K562 (cell line): ENCODE results near the gene MEPE. TPM values are rescaled to one million over a fixed set of nuclear protein-coding genes. Genes with fewer than 3 reads are reported as not detected.

ENCODE experiments used
- ATAC-seq: fragments of 200-7000 bp; cut with Tn5 transposase; 3 replicates; pipeline ENCODE4 v1.9.1; 2020; ENCODE audit warnings: moderate library complexity
- BruUV-seq: library from RNA; stranded (reverse); fragments of 400-500 nt; replicated peaks from 2 replicates; lab custom pipeline; 2021; lab: Mats Ljungman, UMichigan
- CTCF ChIA-PET: fragments of 300-600 bp; formaldehyde crosslinking; extraction: SDS; loops from one replicate; lab custom pipeline; 2021; ENCODE audit warnings: low intra/inter-chr PET ratio; lab: Yijun Ruan, JAX
- POLR2A ChIA-PET: fragments of 300-600, 350-650 bp; sonication (Branson Sonifier 250); formaldehyde crosslinking; extraction: SDS; loops from one replicate; lab custom pipeline; 2021; ENCODE audit warnings: antibody characterized with exemption, inconsistent platforms; lab: Yijun Ruan, JAX
- DNase-seq, 4 experiments: peaks; one replicate each; pipeline versions ENCODE4 v3.0.0 to v3.0.0-alpha.2; 2011 to 2018; ENCODE audit warnings: low spot score in 3 of 4, mixed read lengths in 3 of 4; ENCODE audit errors: extremely low read depth in 1 of 4
- FAIRE-seq: peaks from 2 replicates; lab custom pipeline; 2011; peaks lifted over from hg19 to GRCh38; lab: Jason Lieb, UNC
- H2AFZ ChIP-seq: 2 replicates; pipeline ENCODE4 v1.6.0; 2011; ENCODE audit warnings: low read depth, low read length, control low read depth, inconsistent platforms
- H3K27ac ChIP-seq: fragments of 200-600 bp; 3 replicates; pipeline ENCODE4 v1.8.0; 2011; ENCODE audit warnings: low read depth, mild to moderate bottlenecking, control low read depth, inconsistent platforms, low read length, moderate library complexity, mixed read lengths; ENCODE audit errors: extremely low read depth
- H3K27me3 ChIP-seq, 2 experiments: fragments of 300-600 bp in 1 of 2; 2 replicates in 1 of 2; 3 replicates in 1 of 2; pipeline versions ENCODE4 v1.6.0 to v1.8.0; 2011; ENCODE audit warnings: inconsistent platforms in 2 of 2, low read length in 2 of 2, mild to moderate bottlenecking in 1 of 2, mixed read lengths in 1 of 2, moderate library complexity in 1 of 2; ENCODE audit not compliant: control insufficient read depth in 2 of 2, insufficient read depth in 2 of 2
- H3K36me3 ChIP-seq: fragments of 300-600 bp; 3 replicates; pipeline ENCODE4 v1.8.0; 2011; ENCODE audit warnings: mild to moderate bottlenecking, low read length, inconsistent platforms; ENCODE audit not compliant: control insufficient read depth, insufficient read depth
- H3K4me1 ChIP-seq, 2 experiments: fragments of 200-600 bp in 1 of 2; replicated peaks in 1 of 2; 2 replicates in 1 of 2; 3 replicates in 1 of 2; pipeline versions ENCODE4 v1.5.1 to v1.8.0; 2011; ENCODE audit warnings: inconsistent platforms in 2 of 2, low read length in 2 of 2, mild to moderate bottlenecking in 1 of 2, mixed read lengths in 1 of 2, moderate library complexity in 1 of 2; ENCODE audit not compliant: control insufficient read depth in 2 of 2, insufficient read depth in 2 of 2
- H3K4me2 ChIP-seq: 2 replicates; pipeline ENCODE4 v1.6.1; 2011; ENCODE audit warnings: low read length, control low read depth, inconsistent platforms, mixed read lengths; ENCODE audit not compliant: insufficient read depth
- H3K4me3 ChIP-seq: fragments of 200-600 bp; sonication (generic), shearing (Covaris generic); 2 replicates; pipeline ENCODE4 v1.5.1; 2016; ENCODE audit warnings: control low read depth, inconsistent platforms
- H3K79me2 ChIP-seq: fragments of 200-600 bp; 3 replicates; pipeline ENCODE4 v1.8.0; 2011; ENCODE audit warnings: low read length, inconsistent platforms; ENCODE audit not compliant: control insufficient read depth, insufficient read depth
- H3K9ac ChIP-seq, 2 experiments: 2 replicates each; pipeline versions ENCODE4 v1.6.0 to v1.6.1; 2011; ENCODE audit warnings: low read depth in 2 of 2, low read length in 2 of 2, control low read depth in 1 of 2, inconsistent platforms in 1 of 2, mild to moderate bottlenecking in 1 of 2, mixed read lengths in 1 of 2; ENCODE audit not compliant: insufficient read depth in 1 of 2
- H3K9me1 ChIP-seq: one replicate; pipeline ENCODE4 v1.6.0; 2011; ENCODE audit warnings: inconsistent platforms, mild to moderate bottlenecking, low read length, moderate library complexity; ENCODE audit not compliant: control insufficient read depth, insufficient read depth
- H3K9me3 ChIP-seq: replicated peaks from 2 replicates; pipeline ENCODE4 v1.5.1; 2011; ENCODE audit warnings: low read depth, low read length, inconsistent platforms; ENCODE audit not compliant: control insufficient read depth, insufficient read depth
- H4K20me1 ChIP-seq: replicated peaks from 2 replicates; pipeline ENCODE4 v1.6.1; 2011; ENCODE audit warnings: low read length, inconsistent platforms, mixed read lengths; ENCODE audit not compliant: control insufficient read depth, insufficient read depth
- BRF2 ChIP-seq: IDR thresholded peaks from 3 replicates; pipeline ENCODE4 v1.6.1; 2011; ENCODE audit warnings: borderline replicate concordance, mild to moderate bottlenecking; ENCODE audit not compliant: insufficient read length, insufficient read depth
- CBFB ChIP-seq: sonication (generic); formaldehyde crosslinking; IDR thresholded peaks from 2 replicates; pipeline ENCODE4 v1.4.0; 2020; ENCODE audit warnings: mild to moderate bottlenecking, missing genetic modification reagents
- CHD7 ChIP-seq: fragments of 200-600 bp; sonication (generic); IDR thresholded peaks from one replicate; pipeline ENCODE4 v1.6.1; 2012; ENCODE audit warnings: mild to moderate bottlenecking, low read depth, low read length, inconsistent platforms
- FOXK2 ChIP-seq, 2 experiments: fragments of 450-650 bp; IDR thresholded peaks in 1 of 2; conservative IDR thresholded peaks in 1 of 2; 2 replicates each; pipeline ENCODE4 v1.6.1; 2016; ENCODE audit warnings: low read depth in 2 of 2, mild to moderate bottlenecking in 1 of 2
- IRF2 ChIP-seq: sonication (generic); formaldehyde crosslinking; IDR thresholded peaks from 2 replicates; pipeline ENCODE4 v1.8.1; 2022; ENCODE audit warnings: mild to moderate bottlenecking, missing genetic modification reagents
- KLF10 ChIP-seq: fragments of 250-450 bp; sonication (Bioruptor Pico); IDR thresholded peaks from 2 replicates; pipeline ENCODE4 v1.6.1; 2021; ENCODE audit warnings: matching md5 sums
- MEF2D ChIP-seq: conservative IDR thresholded peaks from 2 replicates; pipeline ENCODE4 v1.6.1; 2016; ENCODE audit warnings: low read depth, missing genetic modification characterization, missing compliant biosample characterization
- NEUROD1 ChIP-seq: fragments of 150-350 bp; IDR thresholded peaks from 2 replicates; pipeline ENCODE4 v1.6.1; 2014; ENCODE audit warnings: borderline replicate concordance, low read length, low read depth; ENCODE audit not compliant: partially characterized antibody
- NFE2L1 ChIP-seq: fragments of 450-650 bp; IDR thresholded peaks from 2 replicates; pipeline ENCODE4 v1.6.1; 2016; ENCODE audit warnings: missing genetic modification characterization, low read depth, mild to moderate bottlenecking, missing compliant biosample characterization, moderate library complexity, borderline replicate concordance
- NR2F6 ChIP-seq: fragments of 450-650 bp; formaldehyde crosslinking; IDR thresholded peaks from 2 replicates; pipeline ENCODE4 v1.4.0; 2020; ENCODE audit warnings: mild to moderate bottlenecking
- WGBS: fragments of 100-300 bp; shearing (Covaris generic); methylation state at CpG from one replicate; pipeline ENCODE4 v1.1.6; 2016; ENCODE audit warnings: low coverage, mixed read lengths; ENCODE audit not compliant: insufficient coverage; ENCODE audit errors: missing lambda C conversion rate; 5-methylcytosine and 5-hydroxymethylcytosine counted together
- in situ Hi-C: fragments of 300-500 bp; cut with MboI; formaldehyde crosslinking; loops from 4 replicates; pipeline ENCODE4 v1.15.0; 2018; ENCODE audit warnings: inconsistent platforms, mixed read lengths
- intact Hi-C: fragments of 100-400 bp; cut with micrococcal nuclease; formaldehyde crosslinking; loops from 2 replicates; pipeline ENCODE4 v1.14.2; 2022
- polyA plus RNA-seq, 8 experiments: library from polyadenylated mRNA; depleted of rRNA in 4 of 8; stranded (reverse) in 5 of 8; unstranded in 3 of 8; fragments of >200 nt; fragmentation: Nextera tagmentation in 2 of 8; fragmentation: Illumina TruSeq in 1 of 8; extraction: Ambion mirVana in 2 of 8; extraction: Trizol in 1 of 8; gene quantifications; 2 replicates each; pipeline versions ENCODE4 v1.2.1 to v1.2.3, GENCODE V29; 2011 to 2014; ENCODE audit warnings: inconsistent platforms in 1 of 8, missing spikeins in 1 of 8
- total RNA-seq, 7 experiments: library from RNA; depleted of rRNA in 6 of 7; stranded (reverse); fragments of >200 nt in 6 of 7; fragmentation: Illumina TruSeq in 2 of 7; extraction: Trizol in 2 of 7; gene quantifications; 2 replicates each; pipeline versions ENCODE4 v1.2.1 to v1.2.3, GENCODE V29; 2011 to 2021; ENCODE audit warnings: low replicate concordance in 1 of 7
- TF ChIP-seq, protein P1 (sequence below): sonication (generic); formaldehyde crosslinking; IDR thresholded peaks from 2 replicates; pipeline ENCODE4 v1.9.0; 2022; ENCODE audit warnings: mild to moderate bottlenecking, missing genetic modification reagents

Gene MEPE
- total and polyA plus RNA-seq, 9 of the 15 experiments (the other 6 are each of a cell fraction or from before 2014, with no cell fraction given): not detected

- Histone ChIP-seq H3K27me3 (no peaks in the 10 kb centered on the region), H3K4me1 (no peaks in the 10 kb centered on the region), H3K9me1 (no peaks in the 10 kb centered on the region), H3K36me3 (no peaks in the 10 kb centered on the region), H4K20me1 (no peaks in the 10 kb centered on the region), H3K79me2 (no peaks in the 10 kb centered on the region), H3K4me2 (no peak overlapping the region), H3K9ac (no peak overlapping the region), H3K4me3 (no peak overlapping the region), H3K9me3 (no peaks in the 10 kb centered on the region), H2AFZ (no peak overlapping the region), H3K27ac (no peak overlapping the region)
- DNase-seq (no peak), FAIRE-seq (no peak), ATAC-seq (no peak)
- 0% methylated on average over 1 of the region's 1 CpG for WGBS
- ChIA-PET CTCF (no interaction called here), POLR2A (no interaction called here)
- in situ Hi-C loops: no loop called here
- intact Hi-C loops: no loop called here
- no TSS peak for BruUV-seq
- no peak for TF ChIP-seq NR2F6 (CRISPR knock-in tag)
- TF ChIP-seq NFE2L1 (tag): no peak
- no peak for TF ChIP-seq FOXK2 (conservative IDR thresholded peaks at IDR 0.05 in 1 of 2, IDR thresholded peaks at IDR 0.05 in 1 of 2; ENCODE audit: low read depth in 2 of 2)
- no peak for TF ChIP-seq IRF2 (CRISPR knock-in tag)
- TF ChIP-seq, protein P1, sequence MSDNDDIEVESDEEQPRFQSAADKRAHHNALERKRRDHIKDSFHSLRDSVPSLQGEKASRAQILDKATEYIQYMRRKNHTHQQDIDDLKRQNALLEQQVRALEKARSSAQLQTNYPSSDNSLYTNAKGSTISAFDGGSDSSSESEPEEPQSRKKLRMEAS (CRISPR knock-in tag): no peak
- no peak for TF ChIP-seq MEF2D (tag)
- no peak for TF ChIP-seq KLF10 (CRISPR knock-in tag)
- no peak for TF ChIP-seq BRF2
- TF ChIP-seq CBFB (CRISPR knock-in tag): no peak
- no peak for TF ChIP-seq CHD7
- TF ChIP-seq NEUROD1: no peak
These were observed 48.3 kb downstream of the MEPE start for GRCh38 chr4:87881115-87881514.
